HG03521 (cell line): ENCODE data around the gene TMEM201.
"Not testable (repeated sequence)": the region's sequence is repeated elsewhere in the genome, so short reads cannot be mapped to it uniquely, and the experiment has no call there.

Source experiments
- ATAC-seq: cut with Tn5 transposase; IDR thresholded peaks from one replicate; pipeline ENCODE4 v1.9.1; 2021; ENCODE audit warnings: mild to moderate bottlenecking, moderate library complexity; ENCODE audit not compliant: unreplicated experiment

Gene TMEM201

GRCh38 chr1:9615316-9616063 lies 26.8 kb downstream of the TMEM201 start:
- no peak for ATAC-seq

GRCh38 chr1:9618909-9619679 lies 30.4 kb downstream of the TMEM201 start:
- no peak for ATAC-seq

DNA sequence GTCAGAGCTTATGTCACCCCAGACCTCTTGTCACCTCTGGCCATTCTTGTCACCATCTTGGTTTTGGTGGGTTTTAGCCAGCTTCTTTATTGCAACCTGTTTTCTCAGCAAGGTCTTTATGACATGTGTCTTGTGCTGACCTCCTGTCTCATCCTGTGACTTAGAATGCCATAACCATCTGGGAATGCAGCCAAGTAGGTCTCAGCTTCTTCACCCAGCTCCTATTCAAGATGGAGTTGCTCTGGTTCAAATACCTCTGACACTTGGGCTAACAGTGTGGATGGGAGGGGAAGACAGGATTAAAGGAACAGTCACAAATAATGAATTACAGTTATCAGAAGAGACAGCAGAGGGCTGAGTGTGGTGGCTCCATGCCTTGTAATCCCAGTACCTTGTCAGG lies 32.3 kb downstream of the TMEM201 start:
- no peak for ATAC-seq

GRCh38 chr1:9624081-9624480 lies 35.4 kb downstream of the TMEM201 start:
- no peak for ATAC-seq

DNA sequence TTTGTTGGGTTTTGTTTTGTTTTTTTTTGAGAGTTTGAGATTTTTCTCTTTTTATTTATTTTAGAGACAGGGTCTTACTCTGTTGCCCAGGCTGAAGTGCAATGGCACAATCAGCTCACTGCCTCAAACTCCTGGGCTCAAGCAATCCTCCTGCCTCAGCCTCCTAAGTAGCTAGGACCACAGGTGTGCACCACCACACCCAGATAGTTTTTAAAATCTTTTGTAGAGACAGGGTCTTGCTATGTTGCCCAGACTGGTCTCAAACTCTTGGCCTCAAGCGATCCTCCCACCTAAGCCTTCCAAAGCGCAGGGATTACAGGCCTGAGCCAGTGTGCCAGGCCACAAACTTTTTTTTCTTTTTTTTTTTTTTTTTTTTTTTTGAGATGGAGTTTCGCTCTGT lies 36.3 kb downstream of the TMEM201 start:
- ATAC-seq, result not testable (repeated sequence)

GRCh38 chr1:9626201-9626608 lies 37.5 kb downstream of the TMEM201 start:
- ATAC-seq, result no peak

DNA sequence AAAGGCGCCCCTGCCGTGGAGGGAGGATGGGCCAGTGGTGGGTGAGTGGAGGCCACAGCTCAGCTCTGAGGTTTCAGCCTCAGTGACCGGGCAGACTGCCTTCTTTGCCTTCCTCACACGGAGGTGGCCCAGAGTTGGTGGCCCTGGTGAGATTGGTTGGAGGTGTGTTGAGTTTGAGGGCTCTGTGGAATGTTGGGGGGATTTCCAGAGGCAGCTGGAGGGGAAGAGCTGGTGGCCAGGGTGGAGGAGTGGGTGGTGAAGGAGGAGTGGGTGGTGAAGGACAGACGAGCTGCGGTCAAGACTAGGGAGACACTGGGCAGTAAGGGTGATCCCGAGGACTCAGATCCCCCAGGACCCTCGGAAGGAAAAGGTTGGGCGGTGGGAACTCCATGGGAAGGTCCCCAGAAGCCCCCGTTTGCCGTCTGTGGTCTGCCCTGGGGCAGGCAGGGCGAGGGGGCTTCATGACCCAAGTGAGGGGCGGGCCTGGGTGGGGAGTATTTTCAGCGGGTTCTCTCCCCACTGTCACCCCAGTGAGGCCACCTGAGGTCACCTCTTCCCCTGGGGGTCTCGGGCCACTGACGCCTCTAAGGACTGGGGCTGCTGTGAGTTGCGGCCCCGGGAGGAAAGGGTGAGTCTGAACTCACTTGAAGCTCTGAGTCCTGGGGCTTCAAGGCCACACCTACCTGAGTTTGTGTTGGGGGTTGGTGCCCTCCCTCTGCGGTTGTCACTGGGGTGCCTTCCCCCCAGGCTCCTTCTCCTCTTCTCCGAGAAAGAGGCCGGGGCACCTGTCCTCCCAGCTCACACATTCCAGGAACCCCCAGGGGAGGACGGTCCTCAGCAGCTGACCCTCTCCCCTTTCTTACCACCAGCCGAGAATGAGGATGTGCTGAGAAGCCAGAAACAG lies 40.1 kb downstream of the TMEM201 start:
- no peak for ATAC-seq

DNA sequence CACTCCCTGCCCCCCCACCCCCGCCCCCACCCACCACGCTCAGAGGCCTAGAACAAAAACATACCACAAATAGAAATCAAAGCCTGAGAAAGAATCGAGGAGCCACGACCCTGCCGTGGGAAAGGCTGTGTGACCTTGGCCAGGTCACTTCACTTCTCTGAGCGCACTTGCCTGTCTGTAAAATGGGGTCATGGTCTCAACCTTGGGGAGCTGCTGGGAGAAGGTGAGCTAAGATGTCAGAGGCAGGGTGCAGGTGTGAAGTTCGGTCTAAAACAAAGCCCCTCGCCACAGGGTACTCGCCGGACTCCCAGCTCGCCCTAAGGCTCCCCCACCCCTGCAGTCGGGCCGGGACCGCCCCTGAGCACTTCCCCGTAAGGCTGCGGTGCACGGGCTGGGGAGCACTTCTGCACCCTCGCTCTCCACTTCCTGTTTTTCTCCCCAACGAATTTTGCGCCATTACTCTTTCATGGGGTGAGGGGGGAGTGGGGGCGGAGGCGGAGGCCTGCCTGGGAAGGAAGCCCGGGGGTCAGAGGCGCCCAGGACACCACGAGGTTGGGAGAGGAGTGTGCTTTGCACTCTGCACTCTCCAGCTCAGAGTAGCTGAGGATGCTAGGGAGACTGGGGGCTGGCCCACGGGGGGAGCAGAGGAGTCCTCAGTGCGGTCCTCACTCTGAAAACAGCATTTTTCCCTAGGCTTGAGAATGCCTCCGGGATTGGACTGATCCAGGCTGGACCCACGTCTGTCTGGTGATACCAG lies 40.9 kb downstream of the TMEM201 start:
- no peak for ATAC-seq

DNA sequence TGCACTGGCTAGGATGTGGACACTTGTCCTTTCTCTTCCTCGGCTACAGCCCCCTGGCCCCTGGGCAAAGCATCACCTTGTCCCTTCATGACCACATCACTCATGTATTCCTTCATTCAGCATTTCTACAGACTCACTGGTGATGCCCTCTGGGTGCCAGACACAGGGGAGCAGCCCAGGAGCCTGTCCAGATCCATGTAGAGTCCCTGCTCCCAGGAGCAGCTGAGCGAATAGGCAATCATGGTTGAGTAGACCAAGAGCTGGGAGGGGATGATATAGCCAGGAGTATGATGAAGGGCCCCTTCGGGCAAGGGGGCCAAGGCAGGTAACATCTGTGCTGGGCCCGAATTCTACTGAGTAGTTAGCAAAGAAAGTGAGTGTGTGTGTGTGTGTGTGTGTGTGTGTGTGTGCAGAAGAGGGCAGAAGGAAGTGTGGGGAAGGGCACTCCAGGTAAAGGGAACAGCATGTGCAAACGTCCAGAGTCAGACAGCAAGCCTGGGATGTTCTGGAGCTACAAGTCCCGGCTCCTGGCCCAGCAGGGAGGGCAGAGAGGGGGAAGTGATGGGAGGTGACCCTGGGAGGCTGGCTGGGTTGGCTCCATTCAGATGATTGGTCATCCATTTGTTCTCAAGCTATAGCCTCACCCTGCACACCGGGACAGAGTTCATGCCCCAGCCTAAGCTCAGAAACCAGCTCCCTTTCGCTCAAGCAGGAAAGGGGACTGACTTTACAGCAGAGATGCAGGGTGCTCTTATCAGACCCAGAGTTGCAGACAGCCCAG lies 41.8 kb downstream of the TMEM201 start:
- ATAC-seq, result no peak

- no peak for ATAC-seq
Measured at GRCh38 chr1:9631613-9632012, 42.9 kb downstream of the TMEM201 start.

- no peak for ATAC-seq
Measured at GRCh38 chr1:9633493-9633892, 44.8 kb downstream of the TMEM201 start.

- ATAC-seq, result no peak
Measured at GRCh38 chr1:9634582-9634981, 45.9 kb downstream of the TMEM201 start.

- no peak for ATAC-seq
Measured at GRCh38 chr1:9639227-9639626, 50.5 kb downstream of the TMEM201 start.

DNA sequence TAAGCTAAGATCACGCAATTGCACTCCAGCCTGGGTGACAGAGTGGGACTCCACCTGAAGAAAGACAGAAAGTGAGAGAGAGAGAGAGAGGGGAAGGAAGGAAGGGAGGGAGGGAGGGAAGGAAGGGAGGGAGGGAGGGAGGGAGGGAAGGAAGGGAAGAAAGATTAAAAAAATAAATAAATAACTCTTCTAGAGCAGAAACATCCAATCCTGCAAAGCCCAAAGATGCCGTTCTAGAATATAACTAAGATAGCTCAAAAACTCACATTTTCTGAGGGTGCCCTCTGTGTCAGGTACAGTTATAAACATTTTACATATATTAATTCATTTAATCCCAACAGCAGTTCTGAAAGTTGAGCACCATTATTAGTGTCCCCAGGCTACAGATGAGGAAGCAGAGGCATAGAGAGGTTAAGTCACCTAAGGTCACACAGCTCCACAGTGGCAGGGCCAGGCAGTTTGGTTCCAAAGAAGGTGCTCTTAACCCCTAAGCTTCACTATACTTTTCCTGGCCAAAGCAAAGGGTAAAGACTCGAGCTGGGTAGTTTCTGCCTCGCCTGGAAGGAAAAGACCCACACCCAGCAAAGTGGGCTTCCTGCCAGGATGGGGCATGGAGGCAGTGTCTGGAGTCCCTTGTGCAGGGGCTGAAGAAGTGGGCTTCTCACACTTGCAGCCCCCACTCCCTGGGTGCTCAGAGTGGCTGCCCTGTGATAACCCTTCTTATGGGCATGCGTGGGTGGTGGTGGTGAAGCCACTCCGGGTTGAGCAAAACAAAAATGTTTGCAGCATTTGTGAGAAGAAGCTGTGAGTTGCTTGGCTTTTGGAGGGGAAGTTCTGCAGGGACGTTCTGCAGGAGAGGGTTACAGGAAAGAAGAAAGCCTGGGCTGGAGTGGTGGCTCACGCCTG lies 54.9 kb downstream of the TMEM201 start:
- ATAC-seq, result no peak

GRCh38 chr1:9646037-9646436 lies 57.3 kb downstream of the TMEM201 start:
- ATAC-seq, result no peak

DNA sequence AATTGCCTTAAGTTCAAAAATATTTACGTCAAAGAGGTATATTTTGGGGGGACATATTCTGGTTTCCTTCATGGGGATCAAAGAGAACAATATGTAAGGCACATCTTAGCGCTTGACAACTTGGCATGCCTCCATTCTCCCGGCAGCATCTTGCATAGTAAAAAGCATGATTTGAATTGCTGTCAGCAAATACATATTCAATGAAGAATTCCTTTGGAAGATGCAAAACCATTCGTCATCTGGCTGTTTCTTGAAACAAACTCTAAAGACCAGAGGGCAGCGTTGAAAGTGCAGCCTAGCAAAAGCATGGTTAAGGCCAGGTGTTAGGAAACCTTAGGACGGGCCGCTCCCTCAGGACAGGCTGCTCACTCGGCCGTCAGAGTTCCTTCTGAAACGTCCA lies 59.5 kb downstream of the TMEM201 start:
- no peak for ATAC-seq

DNA sequence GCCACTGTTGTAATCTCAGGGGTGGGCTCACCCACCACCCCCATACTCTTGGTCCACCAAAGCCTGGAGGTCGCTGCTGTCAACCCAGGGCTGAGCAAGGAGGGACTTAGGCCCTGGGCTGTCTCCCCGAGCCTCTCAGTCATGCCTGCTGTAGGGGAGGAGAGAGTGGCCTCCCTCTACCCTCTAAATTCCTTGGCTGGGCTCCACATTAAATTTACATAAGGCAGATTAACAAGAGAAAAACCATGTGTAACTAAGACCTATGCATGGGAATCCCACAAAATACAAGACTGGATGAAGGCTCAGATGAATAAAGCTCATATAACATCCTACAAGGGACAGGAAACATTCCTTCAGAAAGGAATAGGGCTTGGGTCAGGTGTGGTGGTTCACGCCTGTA lies 61.1 kb downstream of the TMEM201 start:
- ATAC-seq, result no peak

GRCh38 chr1:9651220-9651564 lies 62.5 kb downstream of the TMEM201 start:
- ATAC-seq, result no peak
